D341Med (cell line): ENCODE data around the gene CA4.
"Not testable (repeated sequence)": the region's sequence is repeated elsewhere in the genome, so short reads cannot be mapped to it uniquely, and the experiment has no call there.

Experiments used
- DNase-seq: peaks from one replicate; pipeline ENCODE4 v3.0.0; 2012; ENCODE audit warnings: low spot score

Gene CA4

DNA sequence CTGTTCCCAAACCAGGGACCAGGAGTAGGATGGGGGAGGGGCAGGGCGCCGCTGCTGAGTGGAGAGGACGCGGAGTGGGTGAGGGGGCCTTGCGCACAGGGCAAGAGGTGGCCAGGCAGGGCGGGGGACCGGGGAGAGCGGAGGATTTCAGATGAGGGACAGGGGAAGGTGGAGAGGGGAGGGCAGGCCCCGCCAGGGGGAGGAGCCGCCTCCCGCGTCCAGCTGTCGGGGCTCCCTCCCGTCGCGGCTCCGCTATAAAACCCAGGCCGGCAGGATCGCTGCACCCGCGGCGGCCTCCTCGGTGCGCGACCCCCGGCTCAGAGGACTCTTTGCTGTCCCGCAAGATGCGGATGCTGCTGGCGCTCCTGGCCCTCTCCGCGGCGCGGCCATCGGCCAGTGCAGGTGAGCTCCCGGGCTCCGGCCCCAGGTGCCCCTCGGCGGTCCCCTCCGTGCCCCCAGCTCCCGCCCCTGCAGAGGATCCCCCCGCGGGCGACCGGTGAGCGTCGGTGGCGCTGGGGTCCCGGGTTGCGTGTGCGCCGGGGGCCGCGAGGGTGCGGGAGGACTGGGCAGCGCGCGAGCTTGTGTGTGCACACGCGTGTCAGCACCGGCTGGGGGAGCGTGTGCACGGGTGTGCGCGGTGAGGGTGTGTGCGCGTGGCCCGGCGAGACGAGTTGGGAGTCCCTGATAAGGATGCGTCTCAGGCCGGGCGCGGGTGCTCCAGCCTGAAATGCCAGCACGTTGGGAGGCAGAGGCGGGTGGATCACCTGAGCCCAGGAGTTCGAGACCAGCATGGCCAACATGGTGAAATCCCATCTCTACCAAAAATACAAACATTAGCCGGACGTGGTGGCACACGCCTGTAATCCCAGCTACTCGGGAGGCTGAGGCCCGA, at the start of gene CA4:
TSS of gene CA4 (plus strand) at position 283 of the 892 bp plus-strand sequence. CDS start at position 345, 62 bp downstream.
- DNase-seq = peak; percentile 81

DNA sequence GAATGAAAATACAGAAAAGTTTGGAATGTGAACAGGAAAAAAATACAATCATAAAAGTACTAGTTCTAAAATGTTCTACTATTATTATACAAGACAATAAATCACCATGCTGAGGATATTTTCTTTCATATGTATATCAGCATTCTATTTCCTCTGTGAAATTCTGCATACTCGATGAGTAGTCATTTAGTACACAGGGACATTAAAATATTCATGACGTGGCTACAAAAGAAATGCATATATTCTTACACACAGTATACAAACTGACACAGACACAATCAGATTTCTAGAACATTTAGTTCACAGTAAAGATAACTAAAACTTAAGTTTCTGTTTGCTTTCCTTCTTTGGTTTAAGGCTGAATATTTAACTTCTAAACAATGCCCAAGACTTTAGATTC, 49.2 kb upstream of the CA4 start:
- DNase-seq = not testable (repeated sequence)

DNA sequence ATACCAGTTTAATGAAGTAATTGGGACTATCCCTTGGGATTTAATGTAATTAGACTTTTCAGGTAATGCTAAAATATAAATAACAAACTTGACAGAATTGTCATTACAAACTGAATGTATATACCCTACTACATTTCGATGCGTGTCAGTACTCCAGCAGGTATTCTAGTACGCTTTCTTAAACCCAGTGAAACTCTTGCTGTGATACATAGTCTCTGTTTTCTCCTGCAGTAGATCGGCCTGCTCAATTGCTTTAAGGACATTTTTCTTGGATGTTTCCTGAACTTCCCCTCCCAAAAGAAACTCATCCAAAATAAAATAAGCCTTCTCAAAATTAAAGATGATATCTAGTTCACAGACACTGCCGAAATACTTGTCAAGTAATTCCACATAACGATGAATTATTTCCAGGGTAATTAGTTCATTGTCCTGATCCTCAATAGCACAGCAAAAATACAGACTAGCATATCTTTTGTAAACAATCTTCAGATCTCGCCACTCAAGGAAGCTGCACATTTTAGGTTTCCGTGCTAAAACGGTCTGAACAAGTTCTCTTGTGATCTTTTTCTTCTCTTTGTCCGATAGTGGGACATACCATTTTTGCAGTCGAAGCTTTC, 47.6 kb upstream of the CA4 start:
- DNase-seq = not testable (repeated sequence)

DNA sequence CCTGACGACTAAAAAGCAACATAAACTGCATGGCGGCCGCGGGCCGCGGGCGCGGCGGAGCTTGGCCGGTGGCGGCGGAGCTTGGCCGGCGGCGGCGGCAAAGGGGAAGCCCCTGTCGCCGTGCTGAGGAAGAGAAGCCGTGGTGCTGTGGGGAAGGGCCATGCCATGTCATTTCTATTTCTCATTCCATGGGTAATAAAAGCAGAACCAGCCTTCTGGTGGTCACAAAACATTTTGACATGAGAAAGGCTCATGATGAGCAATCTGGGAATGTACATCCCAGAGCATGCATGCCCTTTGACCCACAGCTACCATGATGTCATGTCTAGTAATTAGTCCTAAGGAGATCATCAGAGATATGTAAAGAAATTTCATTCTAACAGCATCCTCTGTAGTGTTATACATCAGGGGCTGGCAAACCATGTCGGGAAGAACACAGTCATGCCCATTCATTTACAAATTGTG, 47.1 kb upstream of the CA4 start:
- no peak for DNase-seq

DNA sequence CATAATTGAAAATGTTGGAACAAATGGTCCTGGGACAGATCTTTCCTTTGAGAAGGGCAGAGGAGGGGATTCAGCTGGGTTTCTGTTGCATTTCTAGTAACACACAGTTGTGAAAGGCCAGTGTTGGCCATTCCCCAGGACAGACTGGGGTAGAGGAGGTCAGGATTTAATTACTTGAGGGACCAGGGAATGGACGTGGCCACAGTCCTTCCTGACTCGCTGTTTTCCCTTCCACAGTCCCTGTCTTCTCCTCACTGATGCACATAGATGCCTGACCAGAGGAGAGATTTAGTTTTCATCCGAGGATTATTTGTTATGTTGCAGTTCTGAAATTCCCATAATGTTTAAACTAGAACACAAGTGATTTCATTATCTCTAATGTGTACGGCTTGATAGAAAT, 45.8 kb upstream of the CA4 start:
- DNase-seq = no peak

DNA sequence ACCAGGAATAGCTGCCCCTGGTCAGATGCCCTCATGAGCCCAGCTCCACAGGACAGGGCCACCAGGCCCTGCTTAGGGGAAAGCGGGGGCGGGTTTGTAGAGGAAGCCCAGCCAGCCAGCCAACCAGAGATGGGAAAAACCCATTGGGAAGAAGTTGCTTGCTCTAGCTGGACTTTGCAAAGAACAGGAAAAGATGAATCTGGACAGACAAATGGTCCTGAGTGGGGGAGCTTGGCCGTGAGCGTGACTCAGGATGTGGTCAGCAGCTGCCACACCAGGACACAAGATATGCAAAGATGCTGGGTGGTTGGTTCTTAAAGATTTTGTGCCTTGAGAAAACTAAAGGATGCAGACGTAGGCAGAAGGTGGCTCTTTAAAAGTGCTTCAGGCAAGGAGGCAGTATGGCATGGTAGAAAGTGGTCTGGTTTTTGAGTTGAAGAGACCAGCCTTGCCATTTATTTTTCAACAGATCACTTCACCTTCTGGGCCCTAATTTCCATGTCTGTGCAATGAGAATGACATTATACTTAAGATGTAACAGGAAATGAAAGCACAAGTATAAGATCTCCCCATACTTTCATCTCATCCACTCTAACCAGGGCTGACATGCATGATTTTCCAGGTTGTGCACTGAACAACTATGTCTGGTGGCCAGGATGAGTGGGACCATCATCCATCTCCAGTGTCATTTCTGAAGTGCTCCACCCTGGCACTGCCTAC, 43.3 kb upstream of the CA4 start:
- DNase-seq = no peak

DNA sequence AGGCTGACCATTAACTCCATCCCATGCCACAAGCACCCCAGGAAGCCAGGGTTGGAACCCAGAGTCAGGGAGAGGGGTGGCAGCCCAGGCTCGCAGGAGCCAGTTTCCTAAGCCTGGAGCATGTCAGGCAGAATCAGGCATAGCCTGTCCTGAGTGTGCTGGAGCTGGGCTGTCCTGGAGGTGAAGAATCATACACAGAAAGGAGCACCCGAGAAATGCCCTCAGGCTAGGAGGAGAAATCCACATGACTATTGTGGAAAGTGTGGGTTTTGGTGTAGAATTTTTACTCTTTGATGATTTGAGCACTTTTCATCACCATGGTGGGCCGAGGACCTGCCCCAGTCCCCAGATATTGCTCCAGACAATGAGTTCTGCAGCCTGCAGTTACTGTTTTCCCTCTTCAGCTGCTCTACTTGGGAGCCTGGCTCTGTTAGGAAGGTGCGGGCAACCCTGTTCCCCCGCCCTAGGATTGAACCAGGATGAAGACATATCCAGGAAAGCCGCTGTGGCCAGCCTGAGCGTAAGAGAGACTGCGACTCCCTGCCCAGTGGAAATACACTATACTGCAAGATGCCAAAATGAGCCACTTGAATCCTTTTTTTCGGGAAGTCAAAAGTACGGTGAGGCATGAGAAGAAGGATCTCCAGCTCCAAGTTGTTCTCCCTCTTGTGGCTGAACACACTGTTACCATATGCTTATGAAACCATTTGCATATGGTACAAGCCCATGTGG, 42.1 kb upstream of the CA4 start:
- peak; percentile 18 for DNase-seq

DNA sequence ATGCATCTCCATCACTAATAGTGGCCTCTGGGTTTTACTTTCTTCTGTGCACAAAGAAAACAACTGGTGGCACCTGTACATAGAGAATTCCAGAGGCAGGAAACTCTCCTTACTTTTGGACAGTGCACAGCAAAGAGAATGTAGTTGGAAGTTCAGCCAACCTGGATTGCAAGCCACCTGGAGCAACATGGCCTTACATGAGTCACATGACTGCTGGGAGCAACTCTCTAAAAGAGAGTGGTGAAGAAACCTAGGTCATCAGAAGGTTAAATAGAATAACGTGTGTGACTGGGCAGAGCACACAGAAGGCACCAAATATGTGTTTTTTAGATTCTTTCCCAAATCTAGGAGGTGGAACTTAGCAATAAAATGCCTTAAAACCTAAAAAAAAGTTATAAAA, 41.5 kb upstream of the CA4 start:
- not testable (repeated sequence) for DNase-seq

DNA sequence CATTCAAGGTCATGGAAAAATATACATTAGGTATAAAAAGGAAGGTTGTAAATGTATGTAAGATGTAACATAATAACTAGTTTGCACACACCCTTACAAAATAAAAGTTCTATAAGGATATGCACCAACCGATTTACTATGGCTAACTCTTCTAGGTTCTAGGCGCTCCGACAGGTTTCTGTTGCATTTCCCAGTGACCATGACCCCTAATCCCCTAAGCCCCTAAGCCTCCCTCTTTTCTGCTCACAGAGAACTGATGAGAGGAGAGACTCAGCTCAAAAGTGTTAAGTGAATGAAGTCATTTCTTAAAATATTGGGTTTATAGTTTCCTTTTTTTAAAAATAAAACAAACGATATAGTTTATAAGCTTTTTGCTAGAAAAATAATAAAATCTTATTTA, 41.1 kb upstream of the CA4 start:
- DNase-seq = no peak

DNA sequence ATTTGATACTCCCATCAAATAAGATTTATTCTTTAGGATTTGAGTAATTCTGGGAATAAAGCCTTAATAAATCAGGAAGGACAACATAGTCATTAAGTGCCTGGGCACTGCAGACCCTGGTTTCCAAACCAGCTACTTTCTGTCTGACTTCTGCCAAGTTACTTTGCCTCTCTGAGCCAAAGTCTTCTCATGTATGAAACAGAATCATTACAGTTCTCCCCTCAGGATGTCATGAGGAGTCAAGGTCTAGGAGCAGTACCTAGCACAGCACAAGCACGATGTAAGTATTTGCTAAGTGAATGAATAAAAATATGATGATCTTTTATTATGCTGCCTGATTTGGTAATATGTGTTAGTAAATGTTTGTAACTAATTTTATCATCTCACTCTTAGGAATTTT, 40.6 kb upstream of the CA4 start:
- DNase-seq = no peak

DNA sequence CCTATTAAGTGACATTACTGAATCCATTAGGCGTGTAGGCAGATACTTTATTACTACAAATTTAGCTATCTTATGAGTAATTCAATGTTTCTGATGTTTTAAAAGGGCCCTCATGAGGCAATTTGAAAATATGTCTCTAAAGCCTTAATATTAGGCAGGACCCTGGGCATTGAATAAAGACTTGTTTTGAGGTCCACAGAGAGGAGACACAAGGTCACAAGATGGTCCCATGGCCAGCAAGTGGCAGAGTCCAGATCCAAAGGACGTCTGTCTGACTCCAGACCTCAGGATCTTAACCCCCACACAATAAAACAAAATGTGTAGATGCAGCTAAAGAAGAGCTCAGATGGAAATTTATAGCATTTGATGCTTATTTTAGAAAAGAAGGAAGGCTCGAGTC, 39.2 kb upstream of the CA4 start:
- DNase-seq = peak; percentile 2

DNA sequence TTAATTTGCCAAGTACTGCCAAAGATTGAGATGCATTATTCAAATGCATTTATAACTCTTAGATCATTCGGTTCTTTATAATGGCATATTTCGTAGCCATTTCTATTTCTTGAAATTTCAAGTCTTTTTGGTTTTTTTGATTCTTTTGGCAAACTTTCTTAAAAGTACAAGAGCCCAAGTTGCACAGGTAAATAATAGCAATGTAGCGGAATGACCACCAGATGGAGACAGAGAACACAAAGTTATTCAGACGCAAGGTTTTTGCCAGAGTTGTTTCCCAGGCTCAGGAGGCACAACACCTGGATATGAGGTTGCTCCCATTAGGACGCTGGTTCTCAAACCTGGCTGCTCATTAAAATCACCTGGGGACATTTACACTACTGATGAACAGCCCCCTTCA, 38.1 kb upstream of the CA4 start:
- DNase-seq = not testable (repeated sequence)

DNA sequence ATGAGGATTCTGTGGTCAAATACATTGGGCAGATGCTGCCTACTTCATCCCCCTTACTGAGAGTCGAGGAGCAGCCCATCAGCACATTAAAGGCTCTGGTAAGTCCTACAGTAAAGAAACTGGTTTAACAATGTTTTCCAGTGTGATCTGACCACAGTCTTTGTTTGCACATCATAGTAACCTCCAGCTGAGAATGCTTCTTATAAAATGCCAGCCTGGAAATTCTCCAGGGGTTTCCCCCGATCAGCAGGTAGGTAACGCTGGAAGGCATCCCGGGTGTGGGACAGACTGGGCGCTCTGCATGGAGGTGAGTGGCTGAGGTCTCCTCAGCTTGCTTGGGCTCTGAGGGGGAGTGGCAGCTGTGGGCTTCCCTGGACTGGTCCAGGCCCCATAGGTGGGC, 34.4 kb upstream of the CA4 start:
- DNase-seq = not testable (repeated sequence)

DNA sequence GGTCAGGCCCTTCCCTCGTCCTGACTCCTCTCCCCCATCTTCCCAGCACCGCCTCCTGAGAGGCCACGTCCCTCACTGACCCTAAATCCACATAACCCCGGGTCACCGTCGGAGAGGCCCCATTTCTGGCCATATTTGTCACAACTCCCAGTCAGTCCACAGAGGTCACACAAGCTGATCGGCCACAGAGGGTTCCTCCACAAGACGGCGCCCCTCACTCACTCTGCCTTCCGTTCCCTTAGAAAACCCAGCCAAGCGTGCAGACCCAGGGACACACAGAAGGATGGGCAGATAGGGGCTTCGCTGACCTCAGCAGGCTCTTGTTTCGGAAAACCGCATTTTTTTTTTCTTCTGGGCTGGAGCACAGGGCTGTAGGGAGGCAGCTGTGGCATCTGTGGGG, 33.6 kb upstream of the CA4 start:
- DNase-seq = not testable (repeated sequence)

DNA sequence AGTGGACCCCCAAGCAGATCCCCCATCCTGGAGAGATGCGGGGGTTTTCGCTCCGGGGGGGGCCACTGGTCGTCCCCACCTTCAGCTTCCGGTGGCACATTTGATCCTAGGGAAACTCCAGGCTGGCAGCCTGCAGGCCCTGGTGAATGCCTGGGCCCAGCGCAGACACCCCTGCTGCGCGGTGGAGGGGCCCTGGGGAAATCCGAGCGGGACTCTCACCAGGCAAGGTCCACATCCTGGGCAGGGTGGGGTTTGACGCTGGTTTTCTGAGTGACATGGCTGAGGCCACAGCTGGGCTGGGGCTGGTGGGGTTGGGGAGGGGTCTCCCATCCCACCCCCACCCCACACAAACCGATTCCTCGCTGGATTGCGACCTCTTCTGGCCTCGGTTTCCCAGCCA, 30.6 kb upstream of the CA4 start:
- not testable (repeated sequence) for DNase-seq

DNA sequence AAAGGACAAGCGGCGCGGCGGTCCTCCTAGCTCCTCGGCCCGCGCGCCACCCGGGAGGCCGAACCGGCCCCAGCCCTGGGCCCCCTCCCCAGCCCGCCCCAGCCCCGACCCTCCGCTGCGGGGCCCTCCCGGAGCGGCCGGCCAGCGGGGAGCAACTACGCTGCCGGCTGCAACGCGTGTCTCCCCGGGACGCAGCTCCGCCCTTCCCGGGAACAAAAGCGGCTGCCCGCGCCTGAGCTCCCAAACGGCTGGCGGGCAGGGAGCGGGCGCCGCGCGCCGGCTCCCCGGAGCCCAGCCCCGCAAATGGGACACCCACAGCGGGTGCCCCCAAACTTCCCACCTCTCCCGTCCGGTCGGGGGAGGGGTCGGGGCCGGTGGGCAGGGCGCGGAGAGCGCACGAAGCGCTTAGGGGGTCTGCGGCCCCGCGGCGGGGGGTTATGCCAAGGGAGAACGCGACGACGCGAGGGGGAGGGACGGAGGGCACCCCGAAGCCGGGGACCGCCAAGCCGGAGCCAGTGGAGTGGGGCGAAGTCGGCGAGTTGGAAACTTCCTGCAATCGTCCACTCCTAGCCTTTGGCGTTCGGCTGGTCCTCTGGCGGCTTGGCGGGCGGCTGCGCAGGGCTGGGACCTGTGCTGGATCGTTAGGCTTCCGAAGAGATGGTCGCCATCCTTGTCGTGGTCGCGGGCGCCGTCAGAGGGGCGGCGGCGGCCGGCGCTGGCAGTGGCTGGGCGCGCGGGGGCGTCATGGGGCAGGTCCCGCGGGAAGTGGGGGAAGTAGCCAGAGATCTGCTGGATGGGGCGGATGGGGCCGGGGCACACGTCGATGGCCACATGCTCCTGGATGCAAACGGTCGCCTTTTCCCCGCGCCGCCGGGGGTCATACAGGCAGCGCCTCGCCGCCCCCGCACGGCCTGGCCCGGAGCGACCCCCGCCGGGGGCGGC, 29.7 kb upstream of the CA4 start:
- DNase-seq = not testable (repeated sequence)

DNA sequence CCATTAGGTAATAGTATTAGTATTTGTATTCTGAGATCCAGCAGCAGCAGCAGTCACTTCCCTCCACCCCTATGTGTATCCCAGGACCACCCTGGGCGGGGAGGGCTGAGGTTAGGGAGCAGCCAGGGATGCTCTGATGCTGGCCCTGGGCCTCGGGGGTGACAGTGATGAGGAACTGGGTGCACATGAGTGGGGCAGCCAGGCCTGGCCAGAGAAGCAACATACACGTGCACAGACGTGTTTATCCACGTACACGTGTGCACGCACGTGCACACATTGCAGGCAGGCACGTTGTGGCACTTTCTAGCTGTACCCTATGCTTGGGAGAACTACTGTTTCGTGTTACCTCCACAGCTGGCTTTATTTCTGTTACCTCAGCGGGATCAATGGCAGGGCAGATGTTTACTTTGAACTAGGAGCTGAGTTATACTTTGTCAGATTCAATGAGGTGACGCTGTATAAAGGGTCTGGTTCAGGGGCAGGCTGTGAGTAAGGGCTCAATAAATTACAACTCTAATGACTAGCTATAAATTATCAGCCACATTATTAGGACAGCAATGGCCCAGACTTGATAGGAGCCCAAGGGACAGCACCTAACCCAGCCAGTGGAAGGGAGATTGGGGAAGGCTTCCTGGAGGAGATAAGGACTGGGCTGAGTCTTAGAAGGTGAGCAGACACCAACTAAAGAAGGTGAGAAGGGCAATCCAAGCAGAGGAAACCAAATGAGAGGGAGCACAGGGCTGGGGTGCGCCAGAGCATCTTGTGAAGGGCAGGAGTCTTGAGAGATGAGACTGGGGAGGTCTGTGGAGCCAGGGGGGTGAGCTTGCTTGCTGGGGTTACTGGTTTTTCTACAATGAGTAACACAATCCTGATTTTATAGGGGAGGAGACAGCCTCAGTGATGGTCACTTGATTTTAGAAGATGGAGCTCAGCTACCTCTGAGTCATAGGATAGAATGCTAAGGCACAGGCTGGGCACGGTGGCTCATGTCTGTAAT, 22.4 kb upstream of the CA4 start:
- DNase-seq = peak; percentile 24

DNA sequence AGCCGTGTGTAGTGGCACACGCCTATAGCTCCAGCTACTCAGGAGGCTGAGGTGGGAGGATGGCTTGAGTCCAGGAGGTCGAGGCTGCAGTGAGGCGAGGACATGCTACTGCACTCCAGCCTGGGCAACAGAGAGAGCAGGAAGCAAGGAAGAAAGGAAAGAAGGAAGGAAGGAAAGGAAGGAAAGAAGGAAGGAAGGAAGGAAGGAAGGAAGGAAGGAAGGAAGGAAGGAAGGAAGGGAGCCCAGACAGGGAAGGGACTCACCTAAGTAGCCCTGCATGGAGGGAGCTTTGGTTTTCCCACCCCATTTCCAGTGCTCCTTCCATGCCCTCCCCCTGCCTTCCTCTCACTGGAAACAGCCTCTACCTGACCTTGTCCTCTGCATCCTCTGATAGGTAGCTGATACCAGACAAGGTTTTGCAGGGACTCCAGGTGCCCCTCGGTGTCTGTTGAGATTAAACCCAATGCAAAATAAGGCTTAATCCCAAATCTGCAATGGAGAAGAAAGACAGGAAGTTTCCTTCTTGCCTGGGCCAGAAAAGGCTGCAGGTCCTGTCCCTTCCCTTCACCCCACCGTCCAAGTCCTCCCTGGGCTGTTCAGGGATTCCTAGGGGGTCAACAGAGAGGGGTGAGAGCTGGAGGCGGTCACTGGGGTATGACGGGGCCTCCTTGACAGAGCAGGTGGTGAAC, 21.5 kb upstream of the CA4 start:
- peak; percentile 21 for DNase-seq

DNA sequence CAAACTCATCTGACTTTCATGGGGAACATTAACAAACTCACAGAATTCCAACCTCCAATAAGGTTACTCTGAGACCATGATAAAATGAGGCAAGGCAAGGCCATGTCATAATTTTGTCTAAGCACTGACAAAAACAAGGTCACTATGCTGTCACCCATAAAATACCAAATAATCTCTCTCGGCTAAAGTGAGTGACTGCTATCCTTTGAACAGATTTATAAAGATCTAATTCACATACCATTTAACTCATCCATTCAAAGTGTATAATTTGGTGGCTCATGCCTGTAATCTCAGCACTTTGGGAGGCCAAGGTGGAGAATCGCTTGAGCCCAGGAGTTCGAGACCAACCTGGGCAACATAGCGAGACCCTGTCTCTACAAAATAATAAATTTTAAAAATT, 20.6 kb upstream of the CA4 start:
- no peak for DNase-seq
